ENCODE results near the gene STRC.
"Not testable (repeated sequence)": the region's sequence is repeated elsewhere in the genome, so short reads cannot be mapped to it uniquely, and the experiment has no call there.

Gene STRC

GRCh38 chr15:43618700-43619099, at the start of gene STRC:
Gene STRC, minus strand, starts transcription at chr15:43618800. Its CDS starts 78 bp downstream, at chr15:43618722.
- not testable (repeated sequence) for DNase-seq (ENCODE audit: low read depth)

DNA sequence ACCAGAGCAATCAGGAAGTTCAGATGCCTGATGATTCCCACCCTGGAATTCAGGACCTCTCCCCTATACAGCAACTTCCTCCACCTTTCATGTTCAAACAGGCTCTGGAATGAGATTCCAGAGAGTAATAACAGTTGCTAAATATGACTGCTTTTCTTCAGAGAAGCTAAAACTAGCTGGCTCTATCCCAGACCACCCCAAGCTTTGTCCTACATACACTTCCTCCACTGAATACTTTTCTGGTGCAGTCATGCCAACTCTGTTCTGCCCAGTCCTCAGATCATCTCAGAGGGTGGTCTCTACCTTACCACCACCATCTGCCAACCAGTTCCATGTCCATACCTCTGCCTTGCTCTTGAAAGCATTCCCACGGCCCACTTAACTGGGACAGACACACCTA, 47.6 kb upstream of the STRC start:
- not testable (repeated sequence) for DNase-seq (ENCODE audit: low read depth)

GRCh38 chr15:43663333-43663732, 44.7 kb upstream of the STRC start:
- DNase-seq (ENCODE audit: low read depth): not testable (repeated sequence)

- DNase-seq (ENCODE audit: low read depth): not testable (repeated sequence)
Measured at GRCh38 chr15:43662293-43662692, 43.7 kb upstream of the STRC start.

- DNase-seq (ENCODE audit: low read depth): not testable (repeated sequence)
Measured at GRCh38 chr15:43659727-43660126, 41.1 kb upstream of the STRC start.

DNA sequence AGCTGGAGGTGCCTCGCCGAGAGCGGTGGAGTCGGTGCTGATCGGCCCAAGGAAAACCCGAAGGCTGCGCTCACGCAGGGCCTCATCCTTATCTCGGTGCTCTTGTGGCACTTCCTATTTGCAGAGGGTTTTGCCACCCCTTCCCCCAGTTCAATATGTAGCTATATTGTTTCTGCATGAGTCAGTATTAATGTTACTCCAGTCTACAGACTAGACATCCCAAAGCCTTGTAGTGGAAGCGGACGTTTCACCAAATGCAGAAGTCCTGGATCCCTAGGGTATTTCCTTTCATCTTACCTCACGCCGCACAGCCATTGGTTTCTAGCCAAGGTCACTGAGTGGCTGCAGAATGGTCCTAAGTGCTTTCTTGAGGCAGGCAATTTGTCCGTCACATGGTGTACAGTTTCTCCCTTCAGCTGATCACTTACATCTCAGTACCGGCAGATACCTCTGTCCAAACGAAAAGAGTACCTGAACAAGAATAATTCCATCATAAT, 30.9 kb upstream of the STRC start:
- DNase-seq (ENCODE audit: low read depth): not testable (repeated sequence)

GRCh38 chr15:43648649-43649429, 30.2 kb upstream of the STRC start, which contains the start of gene CATSPER2:
Gene CATSPER2, minus strand, starts transcription at chr15:43648844. Its CDS starts 783 bp downstream, at chr15:43648061.
- no peak for DNase-seq (ENCODE audit: low read depth)

DNA sequence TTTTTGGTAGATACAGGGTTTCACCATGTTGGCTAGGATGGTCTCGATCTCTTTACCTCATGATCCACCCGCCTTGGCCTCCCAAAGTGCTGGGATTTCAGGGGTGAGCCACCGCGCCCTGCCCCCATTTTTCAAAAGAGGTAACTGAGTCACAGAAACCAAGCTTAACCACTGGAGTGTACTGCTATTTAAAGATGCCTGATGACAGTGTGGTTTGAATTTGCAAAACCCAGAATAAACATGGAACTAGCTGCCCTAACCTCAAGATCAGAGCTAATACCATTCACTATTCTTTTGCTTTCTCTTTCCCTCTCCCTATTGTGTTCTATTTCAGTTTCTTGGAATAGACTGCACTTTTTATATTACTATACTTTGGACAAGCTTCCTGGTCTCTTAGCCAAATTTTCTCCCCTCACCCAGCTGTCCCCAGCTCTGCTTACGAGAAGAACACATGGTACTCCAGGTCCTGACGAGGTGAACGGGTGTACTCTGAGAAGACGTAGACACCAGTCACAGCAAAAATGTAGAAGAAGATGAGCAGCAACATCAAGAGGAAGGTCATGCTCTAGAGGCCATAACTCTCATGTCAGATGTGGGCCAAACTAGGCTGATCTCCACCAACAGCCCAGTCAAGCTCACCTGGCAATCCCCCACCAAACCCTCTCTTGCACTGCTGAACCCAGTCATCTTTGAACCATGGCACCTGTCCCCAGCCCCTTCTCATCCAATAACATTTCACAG, 20.0 kb upstream of the STRC start:
- not testable (repeated sequence) for DNase-seq (ENCODE audit: low read depth)

DNA sequence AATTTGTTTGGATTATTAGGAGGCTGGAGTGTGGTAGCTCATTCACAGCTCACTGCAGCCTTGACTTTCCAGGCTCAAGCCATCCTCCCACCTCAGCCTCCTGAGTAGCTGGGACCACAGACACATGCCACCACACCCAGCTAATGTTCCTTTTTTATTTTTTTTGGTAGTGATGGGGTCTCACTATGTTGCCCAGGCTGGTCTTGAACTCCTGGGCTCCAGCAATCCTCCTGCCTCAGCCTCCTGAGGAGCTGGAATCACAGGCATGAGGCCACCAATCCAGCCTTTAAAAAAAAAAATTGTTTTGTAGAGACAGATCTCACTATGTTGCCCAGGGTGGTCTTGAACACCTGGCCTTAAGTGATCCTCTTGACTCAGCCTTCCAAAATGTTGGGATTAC, 8.3 kb upstream of the STRC start:
- not testable (repeated sequence) for DNase-seq (ENCODE audit: low read depth)

DNA sequence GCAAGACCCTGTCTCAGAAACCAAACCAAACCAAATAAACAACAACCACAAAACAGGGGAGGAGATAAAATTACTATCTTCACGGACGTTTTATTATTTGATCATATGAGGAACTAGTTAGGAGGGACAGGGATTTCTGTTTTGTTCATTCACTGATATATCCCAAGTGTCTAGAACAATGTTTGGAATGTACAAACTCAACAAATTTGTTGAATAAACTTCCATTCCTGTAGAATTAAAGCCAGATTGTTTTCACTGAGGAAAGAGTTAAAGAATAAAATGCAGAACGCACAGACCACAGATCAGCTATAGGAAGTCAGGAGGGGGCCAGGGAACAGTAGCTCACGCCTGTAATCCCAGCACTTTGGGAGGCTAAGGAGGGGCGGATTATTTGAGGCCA, 6.5 kb upstream of the STRC start:
- peak; percentile 49 for DNase-seq (ENCODE audit: low read depth)

DNA sequence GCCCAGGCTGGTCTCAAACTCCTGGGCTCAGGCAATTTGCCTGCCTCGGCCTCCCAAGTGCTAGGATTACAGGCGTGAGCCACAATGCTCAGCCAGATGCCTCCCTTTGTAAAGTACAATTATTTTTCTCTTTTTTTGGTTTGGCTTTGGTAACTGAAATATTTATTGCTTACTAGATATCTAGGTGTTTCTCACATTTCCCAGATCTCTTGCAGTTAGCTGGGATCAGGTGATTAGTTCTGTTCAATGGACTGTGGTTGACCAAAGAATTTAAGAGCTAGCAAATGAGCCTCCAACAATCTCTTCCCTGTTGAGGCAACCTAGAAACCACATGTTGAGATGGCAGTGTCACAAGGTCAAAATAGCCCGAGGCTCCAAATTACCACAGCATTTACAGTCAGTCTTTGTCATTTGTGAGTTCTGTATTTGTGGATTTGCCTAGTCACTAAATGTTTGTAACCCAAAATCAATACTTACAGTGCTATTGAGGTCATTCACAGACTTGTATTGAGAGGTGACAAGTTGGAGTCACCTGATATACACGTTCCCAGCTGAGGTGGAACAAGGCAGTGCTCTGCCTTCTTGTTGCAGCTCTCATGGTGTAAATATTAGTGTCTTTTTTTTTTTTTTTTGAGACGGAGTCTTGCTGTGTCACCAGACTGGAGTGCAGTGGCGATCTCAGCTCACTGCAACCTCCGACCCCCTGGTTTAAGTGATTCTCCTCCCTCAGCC, 3.6 kb upstream of the STRC start:
- not testable (repeated sequence) for DNase-seq (ENCODE audit: low read depth)

DNA sequence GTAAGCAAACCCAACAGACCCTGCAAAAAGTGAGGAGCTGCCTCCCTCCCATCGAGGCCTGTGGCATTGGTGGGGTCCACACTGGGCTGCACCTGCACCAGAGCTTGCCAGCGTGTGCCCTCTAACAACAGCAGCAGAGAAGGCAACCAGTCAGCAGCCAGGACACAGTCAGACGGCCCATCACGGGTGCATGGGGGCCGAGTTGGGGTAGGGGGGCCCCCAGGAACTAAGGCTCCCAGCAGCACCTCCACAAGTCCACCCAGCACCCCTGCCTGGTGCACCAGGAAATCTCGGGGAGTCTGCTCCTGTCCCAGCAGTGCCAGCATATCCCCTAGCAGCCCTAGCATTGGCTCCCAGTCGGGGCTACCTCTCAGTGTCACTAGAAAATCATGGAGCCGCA, 850 bp downstream of the STRC start:
- DNase-seq (ENCODE audit: low read depth): not testable (repeated sequence)

GRCh38 chr15:43602233-43602632, 16.4 kb downstream of the STRC start:
- not testable (repeated sequence) for DNase-seq (ENCODE audit: low read depth)

DNA sequence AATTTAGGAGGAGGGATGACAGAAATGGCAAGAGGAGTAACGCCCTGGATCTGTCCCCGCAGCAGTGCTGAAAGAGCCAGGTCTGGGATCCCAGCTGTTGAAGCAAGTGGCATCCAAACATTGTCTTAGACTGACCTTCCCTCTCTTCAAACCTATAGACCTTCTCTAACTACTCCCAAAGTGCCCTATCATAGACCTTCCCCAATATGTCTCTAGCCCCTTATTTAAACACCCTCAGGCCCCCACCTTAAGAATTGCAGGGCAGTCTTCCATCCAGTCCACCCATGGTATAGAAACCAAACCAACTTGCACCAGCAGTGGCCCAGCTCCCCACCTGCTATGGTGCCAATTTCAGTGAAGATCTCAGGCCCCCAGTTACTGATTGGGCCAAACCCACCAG, 18.4 kb downstream of the STRC start:
- DNase-seq (ENCODE audit: low read depth): not testable (repeated sequence)

DNA sequence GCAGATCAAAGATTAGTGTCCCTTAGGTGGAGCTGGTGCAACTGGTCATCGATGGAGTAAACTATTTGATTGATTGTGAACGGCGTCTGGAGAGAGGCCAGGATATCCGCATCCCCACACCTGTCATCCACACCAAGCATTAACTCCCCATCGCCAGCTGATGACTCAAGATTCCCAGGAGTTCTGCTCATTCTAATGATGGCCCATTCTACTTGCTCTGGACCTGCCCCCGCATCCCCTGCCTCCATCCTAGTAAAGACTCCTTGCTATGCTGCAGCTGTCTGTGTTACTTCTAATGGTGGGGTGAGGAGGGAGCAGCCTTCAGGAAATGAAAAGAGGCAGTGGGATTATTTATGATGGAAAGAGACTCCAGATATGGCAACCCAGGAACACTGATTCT, 19.5 kb downstream of the STRC start:
- DNase-seq (ENCODE audit: low read depth): not testable (repeated sequence)

- not testable (repeated sequence) for DNase-seq (ENCODE audit: low read depth)
Measured at GRCh38 chr15:43593328-43594190, 25.0 kb downstream of the STRC start, which contains the start of gene CKMT1B. Gene CKMT1B, plus strand, starts transcription at chr15:43594027. Its CDS starts 192 bp downstream, at chr15:43594219.

DNA sequence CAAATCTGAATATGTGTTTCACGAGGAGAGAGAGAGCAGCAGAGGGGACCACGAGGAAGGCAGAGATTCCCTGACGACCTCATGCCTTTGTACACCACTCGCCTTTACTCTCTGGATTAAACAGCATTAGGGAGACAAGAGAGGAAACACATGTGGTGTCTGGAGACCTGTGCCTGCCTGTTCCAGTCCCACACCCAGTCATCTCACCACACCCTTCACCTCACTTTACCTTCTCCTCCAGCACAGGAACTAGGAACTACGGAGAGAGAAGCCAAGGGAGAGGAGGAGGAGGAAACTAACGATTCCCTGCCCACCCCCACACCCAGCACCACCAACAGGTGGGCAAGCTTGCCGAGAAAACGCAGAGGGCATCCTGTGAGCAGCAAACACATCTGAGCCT, 25.8 kb downstream of the STRC start:
- DNase-seq (ENCODE audit: low read depth): not testable (repeated sequence)

DNA sequence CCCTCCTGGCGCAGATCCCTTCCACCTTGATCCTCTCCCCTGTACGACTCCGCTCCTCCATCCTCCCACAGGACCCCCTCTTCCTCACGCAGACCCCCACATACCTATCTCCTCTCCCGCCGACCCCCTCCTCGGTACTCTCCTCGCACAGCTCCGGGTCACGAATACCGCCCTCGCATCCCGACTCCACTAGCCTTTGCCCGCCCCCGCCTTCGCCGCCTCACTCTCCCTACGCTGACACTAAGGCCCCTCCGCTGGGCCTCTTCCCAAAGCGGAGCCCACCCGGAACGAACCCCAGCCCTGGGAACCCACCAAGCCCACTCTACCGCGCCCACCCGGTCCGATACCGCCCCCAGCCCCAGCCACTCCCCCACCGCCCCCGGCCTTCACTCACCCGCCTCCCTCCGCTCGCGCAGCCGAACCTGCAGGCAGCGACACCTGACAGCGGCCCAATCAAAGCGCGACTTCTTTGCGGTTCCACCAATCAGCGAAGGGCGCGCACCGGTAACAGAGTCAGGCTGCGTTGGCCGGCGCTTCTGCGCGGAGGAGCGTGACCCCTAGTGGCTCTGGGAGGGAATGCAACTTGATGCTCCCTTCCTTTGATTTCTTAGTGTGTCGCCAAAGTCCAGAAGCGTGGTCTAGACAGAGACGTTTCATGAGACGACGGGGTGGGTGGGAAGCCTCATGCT, 28.7 kb downstream of the STRC start, which contains the start of gene PPIP5K1:
Gene PPIP5K1, minus strand, starts transcription at position 431 of the 689 bp plus-strand sequence. CDS start 5,704 bp downstream, outside the sequence.
- not testable (repeated sequence) for DNase-seq (ENCODE audit: low read depth)

GRCh38 chr15:43574607-43575006, 44.0 kb downstream of the STRC start:
- DNase-seq (ENCODE audit: low read depth): not testable (repeated sequence)

DNA sequence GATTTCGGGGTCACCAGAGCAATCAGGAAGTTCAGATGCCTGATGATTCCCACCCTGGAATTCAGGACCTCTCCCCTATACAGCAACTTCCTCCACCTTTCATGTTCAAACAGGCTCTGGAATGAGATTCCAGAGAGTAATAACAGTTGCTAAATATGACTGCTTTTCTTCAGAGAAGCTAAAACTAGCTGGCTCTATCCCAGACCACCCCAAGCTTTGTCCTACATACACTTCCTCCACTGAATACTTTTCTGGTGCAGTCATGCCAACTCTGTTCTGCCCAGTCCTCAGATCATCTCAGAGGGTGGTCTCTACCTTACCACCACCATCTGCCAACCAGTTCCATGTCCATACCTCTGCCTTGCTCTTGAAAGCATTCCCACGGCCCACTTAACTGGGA, 52.0 kb downstream of the STRC start:
- DNase-seq (ENCODE audit: low read depth): not testable (repeated sequence)
